Endothelial cell of umbilical vein (primary cell): ENCODE data around the gene GPX7. TPM values are rescaled to one million over a fixed set of nuclear protein-coding genes. Genes with fewer than 3 reads are reported as not detected.

Experiments
- BruUV-seq: library from RNA; stranded (reverse); fragments of 400-500 nt; replicated peaks from 2 replicates; lab custom pipeline; 2021; lab: Mats Ljungman, UMichigan
- CTCF ChIA-PET: fragments of 300-600, 350-600 bp; sonication (Branson Sonifier 250); formaldehyde crosslinking; loops from one replicate; lab custom pipeline; 2021; ENCODE audit warnings: antibody characterized with exemption, inconsistent platforms; lab: Charles Lee
- POLR2A ChIA-PET: fragments of 300-600, 350-600 bp; sonication (Branson Sonifier 250); formaldehyde crosslinking; loops from one replicate; lab custom pipeline; 2021; ENCODE audit warnings: antibody characterized with exemption, inconsistent platforms; lab: Charles Lee
- DNase-seq: peaks from one replicate; pipeline ENCODE4 v3.0.0-alpha.2; 2011; ENCODE audit warnings: low read depth, low spot score
- FAIRE-seq: peaks from 2 replicates; lab custom pipeline; 2011; peaks lifted over from hg19 to GRCh38; lab: Jason Lieb, UNC
- H2AFZ ChIP-seq: 2 replicates; pipeline ENCODE4 v1.6.0; 2012; ENCODE audit warnings: low read depth, low read length, control low read depth, inconsistent platforms
- H3K27ac ChIP-seq: 2 replicates; pipeline ENCODE4 v1.5.1; 2011; ENCODE audit warnings: low read depth, mild to moderate bottlenecking, control low read depth, low read length, moderate library complexity; ENCODE audit not compliant: insufficient read depth
- H3K27me3 ChIP-seq, 2 experiments: 2 replicates each; pipeline versions ENCODE4 v1.6.0 to v1.6.1; 2011; ENCODE audit warnings: low read length in 2 of 2, mixed read lengths in 1 of 2; ENCODE audit not compliant: control insufficient read depth in 2 of 2, insufficient read depth in 2 of 2
- H3K36me3 ChIP-seq, 2 experiments: 2 replicates in 1 of 2; 3 replicates in 1 of 2; pipeline ENCODE4 v1.5.1; 2011; ENCODE audit warnings: low read length in 2 of 2, mild to moderate bottlenecking in 1 of 2, moderate library complexity in 1 of 2; ENCODE audit not compliant: control insufficient read depth in 2 of 2, insufficient read depth in 2 of 2; ENCODE audit errors: extremely low read depth in 1 of 2
- H3K4me1 ChIP-seq: 3 replicates; pipeline ENCODE4 v1.5.1; 2011; ENCODE audit warnings: mild to moderate bottlenecking, low read length; ENCODE audit not compliant: control insufficient read depth, insufficient read depth; ENCODE audit errors: extremely low read depth
- H3K4me2 ChIP-seq: 2 replicates; pipeline ENCODE4 v1.6.1; 2011; ENCODE audit warnings: low read length, control low read depth, mixed read lengths; ENCODE audit not compliant: insufficient read depth
- H3K4me3 ChIP-seq, 3 experiments: fragments of 200-600 bp in 1 of 3; sonication (generic), shearing (Covaris generic) in 1 of 3; replicated peaks in 1 of 3; 2 replicates each; pipeline ENCODE4 v1.5.1; 2011 to 2016; ENCODE audit warnings: control low read depth in 3 of 3, low read length in 3 of 3, mild to moderate bottlenecking in 2 of 3, inconsistent platforms in 1 of 3, low read depth in 1 of 3, moderate library complexity in 1 of 3; ENCODE audit not compliant: insufficient read depth in 1 of 3
- H3K79me2 ChIP-seq: 2 replicates; pipeline ENCODE4 v1.6.0; 2012; ENCODE audit warnings: low read length, inconsistent platforms; ENCODE audit not compliant: control insufficient read depth, insufficient read depth
- H3K9ac ChIP-seq: replicated peaks from 2 replicates; pipeline ENCODE3; 2011; ENCODE audit warnings: low read length, control low read depth; ENCODE audit not compliant: insufficient read depth; ENCODE audit errors: extremely low read depth
- H3K9me1 ChIP-seq: replicated peaks from 3 replicates; pipeline ENCODE4 v1.6.0; 2011; ENCODE audit warnings: mild to moderate bottlenecking, low read length; ENCODE audit not compliant: control insufficient read depth, insufficient read depth; ENCODE audit errors: extremely low read depth
- H3K9me3 ChIP-seq: replicated peaks from 2 replicates; pipeline ENCODE4 v1.5.1; 2012; ENCODE audit warnings: low read length, inconsistent platforms; ENCODE audit not compliant: control insufficient read depth, insufficient read depth
- H4K20me1 ChIP-seq: replicated peaks from 2 replicates; pipeline ENCODE3; 2011; ENCODE audit warnings: mild to moderate bottlenecking, low read length; ENCODE audit not compliant: control insufficient read depth, insufficient read depth; ENCODE audit errors: extremely low read depth
- FOS ChIP-seq: IDR thresholded peaks from 2 replicates; pipeline ENCODE4 v1.6.1; 2011; ENCODE audit warnings: mild to moderate bottlenecking, low read length, moderate library complexity, borderline replicate concordance; ENCODE audit not compliant: insufficient read depth
- JUN ChIP-seq: IDR thresholded peaks from 2 replicates; pipeline ENCODE4 v1.6.1; 2011; ENCODE audit warnings: borderline replicate concordance, low read depth; ENCODE audit not compliant: insufficient read length, insufficient read depth
- MYC ChIP-seq: IDR thresholded peaks from one replicate; pipeline ENCODE4 v1.6.1; 2011; ENCODE audit warnings: mild to moderate bottlenecking, low read depth, low read length
- POLR2A ChIP-seq: IDR thresholded peaks from 2 replicates; pipeline ENCODE4 v1.6.1; 2012; ENCODE audit warnings: low read depth, mild to moderate bottlenecking, control low read depth, low read length
- POLR2AphosphoS5 ChIP-seq: IDR thresholded peaks from 2 replicates; pipeline ENCODE4 v1.6.1; 2012; ENCODE audit warnings: low read depth, mild to moderate bottlenecking, control low read depth, low read length, moderate library complexity; ENCODE audit not compliant: insufficient read depth
- dilution Hi-C: fragments of 300-500 bp; cut with MboI; formaldehyde crosslinking; loops from one replicate; pipeline ENCODE4 v1.15.0; 2019; ENCODE audit warnings: low sequenced_read_pairs; ENCODE audit not compliant: extremely low pct_ligation_motif_present
- intact Hi-C: fragments of 100-400 bp; cut with micrococcal nuclease; formaldehyde crosslinking; loops from one replicate; pipeline ENCODE4 v1.10.0; 2022
- polyA plus RNA-seq, 4 experiments: library from polyadenylated mRNA; depleted of rRNA in 3 of 4; stranded (reverse) in 3 of 4; unstranded in 1 of 4; fragments of >200 nt; gene quantifications; 2 replicates each; pipeline versions ENCODE4 v1.2.1 to v1.2.3, GENCODE V29; 2011 to 2012; ENCODE audit warnings: missing spikeins in 1 of 4
- total RNA-seq: library from RNA; stranded (reverse); gene quantifications from 2 replicates; pipeline ENCODE4 v1.2.3, GENCODE V29; 2021

Gene GPX7
- total and polyA plus RNA-seq, 2 donors (not counting 3 experiments of a cell fraction or from before 2014, with no cell fraction given) = 8.9 to 25.7 TPM

- intact Hi-C loops = loop anchor here (1.0 to 5.0 kb wide), 3 partner anchors 16 to 114 kb away; partner anchors contain the start of gene GPX7
- TF ChIP-seq POLR2A = peak; percentile 94
- peak; percentile 91 for TF ChIP-seq POLR2AphosphoS5
- no peak for TF ChIP-seq FOS
- peak; percentile 68 for FAIRE-seq
Observed at GRCh38 chr1:52553362-52554266, 48.6 kb upstream of the GPX7 start.

GRCh38 chr1:52554267-52554640 lies 47.9 kb upstream of the GPX7 start:
- CTCF ChIA-PET = interaction anchor here (1.4 to 2.7 kb wide), 2 partner anchors 40 to 132 kb away, joined by 5 to 12 read pairs; no protein-coding TSS in a partner anchor
- BruUV-seq = no TSS peak

More at GRCh38 chr1:52553362-52554266, 48.6 kb upstream of the GPX7 start:
- Histone ChIP-seq H3K36me3 (no peaks in the 10 kb centered on the region), H3K4me2 (peak overlapping the region; percentile 89), H3K4me1 (peaks cover 11% of the 10 kb centered on the region), H3K79me2 (peaks cover 27% of the 10 kb centered on the region), H3K27me3 (no peaks in the 10 kb centered on the region), H3K9me3 (no peaks in the 10 kb centered on the region), H3K9ac (peak overlapping the region; percentile 93), H2AFZ (peak overlapping the region; percentile 97), H3K4me3 (peak overlapping the region; percentile 71 to 97 (median 96)), H4K20me1 (peaks cover 2% of the 10 kb centered on the region), H3K9me1 (no peaks in the 10 kb centered on the region), H3K27ac (peak overlapping the region; percentile 80)
- TSS peak; percentile 64 for BruUV-seq
- CTCF ChIA-PET = interaction anchor here (0.6 to 2.7 kb wide), 4 partner anchors 16 to 671 kb away, joined by 3 to 12 read pairs (median 6); no protein-coding TSS in a partner anchor
- dilution Hi-C loops = no loop called here
- DNase-seq = peak; percentile 84
- POLR2A ChIA-PET = interaction anchor here (0.6 to 1.4 kb wide), 9 partner anchors 14 to 436 kb away, joined by 3 to 5 read pairs (median 4); partner anchors contain the start of genes ORC1 and PRPF38A

More at GRCh38 chr1:52554267-52554640, 47.9 kb upstream of the GPX7 start:
- DNase-seq (no peak), FAIRE-seq (no peak)
- Histone ChIP-seq H3K4me3 (peak overlapping the region in 2 of 3 experiments; percentile 71 to 97), H3K9me3 (no peaks in the 10 kb centered on the region), H3K27me3 (no peaks in the 10 kb centered on the region), H3K4me2 (peak overlapping the region; percentile 89), H3K4me1 (peaks cover 11% of the 10 kb centered on the region), H3K79me2 (peaks cover 23% of the 10 kb centered on the region), H3K36me3 (no peaks in the 10 kb centered on the region), H3K9ac (peak overlapping the region; percentile 93), H2AFZ (peak overlapping the region; percentile 97), H3K27ac (no peak overlapping the region), H3K9me1 (no peaks in the 10 kb centered on the region), H4K20me1 (peaks cover 2% of the 10 kb centered on the region)
- TF ChIP-seq JUN = no peak
- no peak for TF ChIP-seq POLR2AphosphoS5
- TF ChIP-seq MYC = no peak
- intact Hi-C loops (loop anchor here (5.0 kb wide), 2 partner anchors 48 to 113 kb away; partner anchors contain the start of gene GPX7), dilution Hi-C loops (no loop called here)
- POLR2A ChIA-PET = interaction anchor here (1.4 kb wide), 1 partner anchor 150 kb away, joined by 4 read pairs; the partner anchor contains the start of genes ORC1 and PRPF38A
